Esophagus squamous epithelium (tissue), 5 donors: ENCODE data around the gene BAD. TPM values are rescaled to one million over a fixed set of nuclear protein-coding genes. Genes with fewer than 3 reads are reported as not detected.

Experiments used
- DNase-seq: peaks from one replicate; lab custom pipeline; 2025; lab: John Stamatoyannopoulos, UW
- H3K27ac ChIP-seq, 4 donors: fragments of 200-600 bp; sonication (generic); one replicate each; pipeline ENCODE4 v1.5.1; 2016 to 2019; ENCODE audit warnings: mild to moderate bottlenecking in 1 of 4
- H3K27me3 ChIP-seq, 4 donors: fragments of 200-600 bp; sonication (generic); 1 replicate in 3 of 4; 2 replicates in 1 of 4; pipeline versions ENCODE4 v1.5.1 to v1.6.0; 2017 to 2021; ENCODE audit warnings: antibody characterized with exemption in 1 of 4
- H3K36me3 ChIP-seq, 3 donors: fragments of 200-600 bp; sonication (generic); one replicate each; pipeline ENCODE4 v1.5.1; 2016 to 2019
- H3K4me1 ChIP-seq, 3 donors: fragments of 200-600 bp; sonication (generic); one replicate each; pipeline ENCODE4 v1.5.1; 2017 to 2019
- H3K4me3 ChIP-seq, 4 donors: fragments of 200-600 bp; sonication (generic); 1 replicate in 3 of 4; 2 replicates in 1 of 4; pipeline ENCODE4 v1.5.1; 2016 to 2019; ENCODE audit warnings: mild to moderate bottlenecking in 2 of 4, moderate library complexity in 1 of 4
- H3K9me3 ChIP-seq, 3 donors: fragments of 200-600 bp; sonication (generic); one replicate each; pipeline ENCODE4 v1.5.1; 2016 to 2019
- CTCF ChIP-seq, 6 experiments: fragments of 450-650 bp in 4 of 6; fragments of 200-600 bp in 2 of 6; sonication (generic) in 2 of 6; IDR thresholded peaks; one replicate each; pipeline ENCODE4 v1.5.1; 2016 to 2019; ENCODE audit warnings: antibody characterized with exemption in 6 of 6, mild to moderate bottlenecking in 4 of 6, moderate library complexity in 4 of 6
- POLR2A ChIP-seq, 4 donors: fragments of 450-650 bp; IDR thresholded peaks; one replicate each; pipeline ENCODE4 v1.6.1; 2017; ENCODE audit warnings: antibody characterized with exemption in 4 of 4, mild to moderate bottlenecking in 4 of 4, moderate library complexity in 3 of 4
- WGBS, 2 donors: methylation state at CpG; one replicate each; pipeline ENCODE4 v1.1.5; 2018; 5-methylcytosine and 5-hydroxymethylcytosine counted together
- intact Hi-C: fragments of 100-400 bp; cut with DNase I; formaldehyde crosslinking; loops from one replicate; pipeline ENCODE4 v1.15.0; 2022
- total RNA-seq, 4 donors: library from RNA; depleted of rRNA; stranded (reverse); fragments of >200 nt; gene quantifications; one replicate each; pipeline ENCODE4 v1.1.0, GENCODE V29; 2016
- donor health status: DM: yes; HTN: yes; CAD: no.

BAD gene
- total RNA-seq, 4 donors from 2014 or later: 49.4 to 86.5 (median 72.9) TPM

GRCh38 chr11:64237484-64237951, 46.9 kb downstream of the BAD start:
- 0 to 48% methylated on average over 1 to 8 of the region's 12 CpGs for WGBS, 2 donors
- H3K9me3 ChIP-seq: no peaks in the 10 kb centered on the region
- H3K27ac ChIP-seq: peak overlapping the region; percentile 95 to 100 (median 99)
- DNase-seq: no peak
- peaks cover 0 to 35% (median 0%) of the 10 kb centered on the region in 3 donors for H3K36me3 ChIP-seq
- peaks cover 56 to 86% (median 59%) of the 10 kb centered on the region in 3 donors for H3K4me1 ChIP-seq
- no peaks in the 10 kb centered on the region for H3K27me3 ChIP-seq
- peak overlapping the region in 2 of 4 donors; percentile 3 to 30 for H3K4me3 ChIP-seq
- intact Hi-C loops: no loop called here
- TF ChIP-seq CTCF (IDR thresholded peaks at IDR 0.05): peak in 1 of 6 experiments; percentile 27
- no peak for TF ChIP-seq POLR2A (IDR thresholded peaks at IDR 0.05)

GRCh38 chr11:64235437-64236161, 48.9 kb downstream of the BAD start:
- TF ChIP-seq CTCF (IDR thresholded peaks at IDR 0.05) (no peak), POLR2A (IDR thresholded peaks at IDR 0.05) (no peak)
- Histone ChIP-seq H3K4me1 (peaks cover 47 to 95% (median 68%) of the 10 kb centered on the region in 3 donors), H3K27me3 (no peaks in the 10 kb centered on the region), H3K36me3 (peaks cover 0 to 35% (median 0%) of the 10 kb centered on the region in 3 donors), H3K4me3 (peak overlapping the region; percentile 56 to 88 (median 75)), H3K27ac (peak overlapping the region; percentile 75 to 93 (median 85)), H3K9me3 (no peaks in the 10 kb centered on the region)
- intact Hi-C loops: no loop called here
- WGBS, 2 donors: 72 to 73% methylated on average over 5 of the region's 12 CpGs
- no peak for DNase-seq

GRCh38 chr11:64234647-64235379, 49.7 kb downstream of the BAD start:
- WGBS, 2 donors: no CpG with 5 or more reads among the region's 80 CpGs
- H3K36me3 ChIP-seq: peaks cover 0 to 35% (median 0%) of the 10 kb centered on the region in 3 donors
- intact Hi-C loops: no loop called here
- peak overlapping the region; percentile 56 to 88 (median 75) for H3K4me3 ChIP-seq
- H3K9me3 ChIP-seq: no peaks in the 10 kb centered on the region
- H3K4me1 ChIP-seq: peaks cover 39 to 93% (median 63%) of the 10 kb centered on the region in 3 donors
- no peak for DNase-seq
- TF ChIP-seq CTCF (IDR thresholded peaks at IDR 0.05) (no peak), POLR2A (IDR thresholded peaks at IDR 0.05) (peak in 1 of 4 donors; percentile 45)
- peak overlapping the region; percentile 75 to 93 (median 85) for H3K27ac ChIP-seq
- H3K27me3 ChIP-seq: no peaks in the 10 kb centered on the region

GRCh38 chr11:64233913-64234586, 50.4 kb downstream of the BAD start, which contains the start of gene VEGFB:
Gene VEGFB (plus strand): TSS chr11:64234584. CDS start chr11:64234834, 250 bp downstream.
- intact Hi-C loops: no loop called here
- H3K9me3 ChIP-seq: no peaks in the 10 kb centered on the region
- peak within 1 kb of the TSS; percentile 58 to 88 (median 75) for H3K4me3 ChIP-seq
- TF ChIP-seq CTCF (IDR thresholded peaks at IDR 0.05) (no peak), POLR2A (IDR thresholded peaks at IDR 0.05) (peak in 2 of 4 donors; percentile 27 to 58)
- H3K27me3 ChIP-seq: no peaks in the 10 kb centered on the region
- H3K36me3 ChIP-seq: peaks cover 0 to 32% (median 0%) of the 10 kb centered on the region in 3 donors
- peaks cover 36 to 93% (median 61%) of the 10 kb centered on the region in 3 donors for H3K4me1 ChIP-seq
- no peak for DNase-seq
- peak within 1 kb of the TSS; percentile 79 to 93 (median 90) for H3K27ac ChIP-seq
- 3 to 10% methylated on average over 2 to 34 of the region's 62 CpGs for WGBS, 2 donors
